Measurements from ENCODE around the gene ARHGDIG.

- TF ChIP-seq CTCF (conservative IDR thresholded peaks at IDR 0.05; ENCODE audit: low read length) (no peak), EZH2phosphoT487 (IDR thresholded peaks at IDR 0.05; ENCODE audit: borderline replicate concordance, low read depth, low read length) (no peak)
Observed at GRCh38 chr16:263182-263774, 17.1 kb upstream of the ARHGDIG start.
